Natural killer cell (primary cell): ENCODE data around the gene HM13. TPM values are rescaled to one million over a fixed set of nuclear protein-coding genes. Genes with fewer than 3 reads are reported as not detected.

Experiments
- ATAC-seq, 3 donors: fragments of 150-1000 bp in 2 of 3; fragments of 200-7000 bp in 1 of 3; cut with Tn5 transposase; 1 replicate in 1 of 3; 2 replicates in 2 of 3; pipeline ENCODE4 v1.10.0; 2021; ENCODE audit warnings: mild to moderate bottlenecking in 2 of 3, moderate library complexity in 2 of 3
- DNase-seq, 2 donors: peaks; one replicate each; pipeline versions ENCODE4 v3.0.0 to v3.0.0-alpha.2; 2013 to 2021; ENCODE audit warnings: mixed read lengths in 1 of 2
- H3K27ac ChIP-seq: one replicate; pipeline ENCODE4 v1.5.1; 2013; ENCODE audit warnings: mild to moderate bottlenecking, low read length
- H3K27me3 ChIP-seq: one replicate; pipeline ENCODE4 v1.6.1; 2013; ENCODE audit warnings: low read length; ENCODE audit not compliant: control insufficient read depth, insufficient read depth
- H3K36me3 ChIP-seq: one replicate; pipeline ENCODE4 v1.6.1; 2013; ENCODE audit warnings: low read length; ENCODE audit not compliant: control insufficient read depth, insufficient read depth
- H3K4me1 ChIP-seq: one replicate; pipeline ENCODE4 v1.6.1; 2013; ENCODE audit warnings: low read length; ENCODE audit not compliant: control insufficient read depth, insufficient read depth
- H3K4me3 ChIP-seq: one replicate; pipeline ENCODE4 v1.5.1; 2013; ENCODE audit warnings: low read length
- H3K9me3 ChIP-seq: one replicate; pipeline ENCODE4 v1.6.1; 2013; ENCODE audit warnings: low read length; ENCODE audit not compliant: control insufficient read depth, insufficient read depth
- H3K27ac Mint-ChIP-seq, 2 donors: one replicate each; pipeline ENCODE4 v1.8.0; 2022; ENCODE audit warnings: mild to moderate bottlenecking in 2 of 2, mixed read lengths in 2 of 2, moderate library complexity in 1 of 2
- H3K27me3 Mint-ChIP-seq, 2 donors: one replicate each; pipeline ENCODE4 v1.8.0; 2022; ENCODE audit warnings: low read depth in 2 of 2, mixed read lengths in 2 of 2
- H3K36me3 Mint-ChIP-seq: one replicate; pipeline ENCODE4 v1.8.0; 2022; ENCODE audit warnings: mixed read lengths
- H3K4me1 Mint-ChIP-seq, 2 donors: one replicate each; pipeline ENCODE4 v1.8.0; 2022; ENCODE audit warnings: mixed read lengths in 2 of 2
- H3K4me3 Mint-ChIP-seq: one replicate; pipeline ENCODE4 v1.8.0; 2022; ENCODE audit warnings: mild to moderate bottlenecking, moderate library complexity, mixed read lengths
- H3K9me3 Mint-ChIP-seq, 2 donors: one replicate each; pipeline ENCODE4 v1.8.0; 2022; ENCODE audit warnings: mixed read lengths in 2 of 2
- WGBS: methylation state at CpG from one replicate; pipeline ENCODE4 v1.1.7; 2013; ENCODE audit warnings: missing lambda C conversion rate; ENCODE audit not compliant: insufficient coverage; 5-methylcytosine and 5-hydroxymethylcytosine counted together
- intact Hi-C: fragments of 100-400 bp; cut with micrococcal nuclease; formaldehyde crosslinking; loops from one replicate; pipeline ENCODE4 v1.14.2; 2022
- total RNA-seq, 4 donors: library from RNA; stranded (reverse); fragments of 120-200 nt in 1 of 4; gene quantifications; one replicate each; pipeline versions ENCODE4 v1.2.3 to v1.2.4, GENCODE V29; 2013 to 2022
- TF ChIP-seq, protein P1 (sequence below): fragments of 200-600 bp; IDR thresholded peaks from one replicate; pipeline ENCODE4 v1.8.0; 2022; ENCODE audit warnings: antibody characterized with exemption

The HM13 gene
- total RNA-seq, 3 donors from 2014 or later (not counting 1 experiment from before 2014, with no cell fraction given) = 97.5 to 135 (median 104) TPM

DNA sequence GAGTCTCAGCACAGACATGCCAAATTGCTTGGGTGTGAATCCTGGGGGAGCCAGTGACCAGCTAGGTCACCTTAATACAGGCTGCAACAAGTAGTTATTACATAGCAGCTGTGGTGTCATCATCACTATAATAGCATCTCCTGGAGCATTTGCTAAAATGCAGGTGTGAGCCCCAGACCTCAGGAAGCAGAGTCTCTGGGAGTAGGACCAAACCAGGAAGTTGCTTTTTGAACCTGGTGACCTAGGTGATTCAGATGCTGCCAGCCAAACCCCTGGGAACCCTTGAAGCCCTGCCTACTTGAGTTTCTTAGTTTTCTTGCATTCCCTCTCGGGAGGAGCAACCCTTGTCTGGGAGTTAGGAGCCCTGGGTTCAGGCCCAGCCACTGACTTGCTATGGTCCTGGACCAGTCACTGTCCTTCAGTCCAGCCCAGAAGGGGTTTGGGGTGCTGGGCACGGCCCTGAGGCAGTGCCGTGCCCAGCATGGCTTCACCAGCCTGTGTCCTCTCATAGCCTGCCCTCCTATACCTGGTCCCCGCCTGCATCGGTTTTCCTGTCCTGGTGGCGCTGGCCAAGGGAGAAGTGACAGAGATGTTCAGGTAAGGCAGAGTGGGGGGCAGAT, 51.6 kb downstream of the HM13 start:
- 95% methylated on average over 6 of the region's 6 CpGs for WGBS
- Histone ChIP-seq H3K27ac (no peak overlapping the region), H3K27me3 (no peaks in the 10 kb centered on the region), H3K4me3 (no peak overlapping the region), H3K9me3 (no peaks in the 10 kb centered on the region), H3K4me1 (peaks cover 12% of the 10 kb centered on the region), H3K36me3 (peaks cover 38% of the 10 kb centered on the region)
- H3K4me1 Mint-ChIP-seq = peaks cover 12 to 23% of the 10 kb centered on the region in 2 donors
- TF ChIP-seq, protein P1, sequence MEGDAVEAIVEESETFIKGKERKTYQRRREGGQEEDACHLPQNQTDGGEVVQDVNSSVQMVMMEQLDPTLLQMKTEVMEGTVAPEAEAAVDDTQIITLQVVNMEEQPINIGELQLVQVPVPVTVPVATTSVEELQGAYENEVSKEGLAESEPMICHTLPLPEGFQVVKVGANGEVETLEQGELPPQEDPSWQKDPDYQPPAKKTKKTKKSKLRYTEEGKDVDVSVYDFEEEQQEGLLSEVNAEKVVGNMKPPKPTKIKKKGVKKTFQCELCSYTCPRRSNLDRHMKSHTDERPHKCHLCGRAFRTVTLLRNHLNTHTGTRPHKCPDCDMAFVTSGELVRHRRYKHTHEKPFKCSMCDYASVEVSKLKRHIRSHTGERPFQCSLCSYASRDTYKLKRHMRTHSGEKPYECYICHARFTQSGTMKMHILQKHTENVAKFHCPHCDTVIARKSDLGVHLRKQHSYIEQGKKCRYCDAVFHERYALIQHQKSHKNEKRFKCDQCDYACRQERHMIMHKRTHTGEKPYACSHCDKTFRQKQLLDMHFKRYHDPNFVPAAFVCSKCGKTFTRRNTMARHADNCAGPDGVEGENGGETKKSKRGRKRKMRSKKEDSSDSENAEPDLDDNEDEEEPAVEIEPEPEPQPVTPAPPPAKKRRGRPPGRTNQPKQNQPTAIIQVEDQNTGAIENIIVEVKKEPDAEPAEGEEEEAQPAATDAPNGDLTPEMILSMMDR = no peak
- ATAC-seq (no peak), DNase-seq (no peak)
- no peaks in the 10 kb centered on the region for H3K27me3 Mint-ChIP-seq
- H3K27ac Mint-ChIP-seq = no peak overlapping the region
- no peaks in the 10 kb centered on the region for H3K9me3 Mint-ChIP-seq
- intact Hi-C loops = no loop called here
- H3K4me3 Mint-ChIP-seq = no peak overlapping the region
- H3K36me3 Mint-ChIP-seq = no peaks in the 10 kb centered on the region

DNA sequence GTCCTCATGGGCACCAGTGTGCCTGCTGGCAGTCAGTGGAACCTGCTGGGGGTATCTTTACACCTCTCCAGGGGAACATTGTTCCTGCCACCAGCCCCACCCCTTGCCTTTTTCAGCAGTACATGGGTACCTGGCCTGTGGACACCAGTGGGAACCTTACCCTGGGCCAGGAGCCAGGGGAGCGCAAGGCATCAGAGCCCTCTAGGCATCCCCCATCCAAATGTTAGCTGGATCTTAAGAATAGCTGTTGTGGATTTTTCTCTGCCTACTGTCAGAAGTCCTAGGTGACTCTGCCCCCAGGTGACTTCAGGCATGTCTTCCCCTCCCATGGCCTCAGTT, 52.0 kb downstream of the HM13 start:
- H3K4me3 Mint-ChIP-seq = no peak overlapping the region
- ATAC-seq = no peak
- intact Hi-C loops = no loop called here
- H3K9me3 Mint-ChIP-seq = no peaks in the 10 kb centered on the region
- no CpG with 5 or more reads among the region's 1 CpG for WGBS
- peaks cover 12% of the 10 kb centered on the region for H3K4me1 ChIP-seq
- peaks cover 12 to 23% of the 10 kb centered on the region in 2 donors for H3K4me1 Mint-ChIP-seq
- no peaks in the 10 kb centered on the region for H3K9me3 ChIP-seq
- H3K27ac ChIP-seq = no peak overlapping the region
- peaks cover 38% of the 10 kb centered on the region for H3K36me3 ChIP-seq
- TF ChIP-seq, protein P1 = no peak
- H3K4me3 ChIP-seq = no peak overlapping the region
- no peak for DNase-seq
- H3K27ac Mint-ChIP-seq = peak overlapping the region in 1 of 2 donors; percentile 69
- no peaks in the 10 kb centered on the region for H3K36me3 Mint-ChIP-seq
- no peaks in the 10 kb centered on the region for H3K27me3 ChIP-seq
- no peaks in the 10 kb centered on the region for H3K27me3 Mint-ChIP-seq

DNA sequence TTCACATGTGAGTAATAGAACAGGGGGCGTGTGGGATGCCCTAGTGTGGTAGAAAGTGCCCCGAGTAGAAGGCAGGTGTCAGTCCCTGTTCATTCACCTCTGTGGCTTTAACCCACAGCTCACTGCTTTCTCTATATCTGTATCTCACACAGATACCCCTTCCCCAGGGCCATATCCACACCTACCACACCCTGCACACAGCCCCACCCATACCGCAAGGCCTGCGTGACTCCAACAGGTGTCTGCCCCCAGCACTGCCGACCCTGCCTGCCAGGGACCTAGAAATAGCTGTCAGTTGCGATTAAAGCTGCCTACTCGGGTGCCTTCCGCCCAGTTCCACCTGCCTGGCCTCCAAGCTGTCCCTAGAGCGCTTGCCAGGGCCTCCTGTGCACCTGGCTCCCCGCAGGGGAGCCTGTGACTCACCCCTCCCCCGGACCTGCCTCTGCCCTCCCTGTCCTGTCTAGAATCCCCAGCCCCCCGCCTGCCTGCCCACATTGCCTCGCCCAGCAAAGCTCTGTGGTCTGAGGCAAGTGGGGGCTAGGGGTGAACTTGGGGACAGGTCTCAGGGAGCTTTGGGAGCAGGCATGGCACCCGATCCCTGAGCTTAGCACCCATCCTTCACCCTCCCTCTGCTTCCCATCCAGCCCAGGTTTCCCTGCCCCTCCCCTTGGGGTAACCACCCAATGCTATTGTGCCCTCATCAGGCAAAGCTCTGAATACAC, 52.6 kb downstream of the HM13 start:
- intact Hi-C loops = no loop called here
- Histone ChIP-seq H3K4me3 (no peak overlapping the region), H3K27me3 (no peaks in the 10 kb centered on the region), H3K27ac (no peak overlapping the region), H3K4me1 (peaks cover 12% of the 10 kb centered on the region), H3K36me3 (peaks cover 32% of the 10 kb centered on the region), H3K9me3 (no peaks in the 10 kb centered on the region)
- TF ChIP-seq, protein P1 = no peak
- Mint-ChIP-seq H3K36me3 (no peaks in the 10 kb centered on the region), H3K4me1 (peaks cover 12 to 23% of the 10 kb centered on the region in 2 donors), H3K4me3 (no peak overlapping the region), H3K9me3 (no peaks in the 10 kb centered on the region), H3K27me3 (no peaks in the 10 kb centered on the region), H3K27ac (peak overlapping the region in 1 of 2 donors; percentile 69)
- ATAC-seq (no peak), DNase-seq (no peak)
- 50% methylated on average over 12 of the region's 14 CpGs for WGBS

DNA sequence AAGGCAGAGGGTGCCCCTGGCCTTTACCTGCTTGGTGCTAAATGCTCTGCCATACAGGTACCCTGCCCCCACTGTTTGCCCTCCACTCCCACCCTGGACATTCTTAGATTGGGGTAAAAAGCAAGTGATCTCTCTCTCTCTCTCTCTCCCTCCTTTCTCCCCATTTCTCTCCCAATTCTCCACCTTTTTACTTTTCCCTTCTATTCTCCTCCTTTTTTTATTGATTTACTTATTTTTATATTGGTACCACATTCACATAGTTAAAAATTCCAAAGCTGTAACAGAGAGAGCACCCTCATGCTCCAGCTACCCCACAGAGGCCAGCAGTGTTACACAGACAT, 53.1 kb downstream of the HM13 start:
- DNase-seq (no peak), ATAC-seq (no peak)
- TF ChIP-seq, protein P1 = no peak
- Mint-ChIP-seq H3K9me3 (no peaks in the 10 kb centered on the region), H3K27ac (peak overlapping the region; percentile 39 to 69), H3K27me3 (no peaks in the 10 kb centered on the region), H3K4me3 (peak overlapping the region; percentile 9), H3K4me1 (peaks cover 16 to 27% of the 10 kb centered on the region in 2 donors), H3K36me3 (no peaks in the 10 kb centered on the region)
- intact Hi-C loops = no loop called here
- no peak overlapping the region for H3K27ac ChIP-seq
- no peaks in the 10 kb centered on the region for H3K27me3 ChIP-seq
- H3K36me3 ChIP-seq = peaks cover 27% of the 10 kb centered on the region
- peaks cover 15% of the 10 kb centered on the region for H3K4me1 ChIP-seq
- no peak overlapping the region for H3K4me3 ChIP-seq
- H3K9me3 ChIP-seq = no peaks in the 10 kb centered on the region
